DND-41 (cell line): ENCODE data around the gene PITX1.
"Not testable (repeated sequence)": the region's sequence is repeated elsewhere in the genome, so short reads cannot be mapped to it uniquely, and the experiment has no call there.

Experiments
- ATAC-seq: fragments of 200-7000 bp; cut with Tn5 transposase; 3 replicates; pipeline ENCODE4 v1.9.1; 2021; ENCODE audit warnings: low read depth; ENCODE audit not compliant: insufficient read depth
- DNase-seq: peaks from one replicate; pipeline ENCODE4 v3.0.0-alpha.2; 2020
- H2AFZ ChIP-seq: 2 replicates; pipeline ENCODE4 v1.6.0; 2012; ENCODE audit warnings: low read depth, low read length
- H3K27ac ChIP-seq: 2 replicates; pipeline ENCODE4 v1.5.1; 2012; ENCODE audit warnings: low read length, inconsistent platforms
- H3K27me3 ChIP-seq: fragments of 200-600 bp; sonication (generic); 2 replicates; pipeline ENCODE4 v1.6.0; 2012; ENCODE audit warnings: low read length, mild to moderate bottlenecking, inconsistent platforms; ENCODE audit not compliant: insufficient read depth, poor library complexity
- H3K36me3 ChIP-seq: 2 replicates; pipeline ENCODE4 v1.5.1; 2012; ENCODE audit warnings: low read length, inconsistent platforms; ENCODE audit not compliant: insufficient read depth
- H3K4me1 ChIP-seq: 2 replicates; pipeline ENCODE4 v1.5.1; 2012; ENCODE audit warnings: mild to moderate bottlenecking, low read length; ENCODE audit not compliant: insufficient read depth
- H3K4me2 ChIP-seq: 2 replicates; pipeline ENCODE4 v1.6.0; 2012; ENCODE audit warnings: mild to moderate bottlenecking, moderate library complexity, low read length, inconsistent platforms; ENCODE audit not compliant: insufficient read depth
- H3K4me3 ChIP-seq, 2 experiments: fragments of 200-600 bp in 1 of 2; shearing (Covaris generic) in 1 of 2; 2 replicates each; pipeline ENCODE4 v1.5.1; 2012 to 2016; ENCODE audit warnings: inconsistent platforms in 2 of 2, low read length in 2 of 2, mild to moderate bottlenecking in 2 of 2, low read depth in 1 of 2, moderate library complexity in 1 of 2
- H3K79me2 ChIP-seq: 2 replicates; pipeline ENCODE4 v1.6.0; 2012; ENCODE audit warnings: low read length, inconsistent platforms; ENCODE audit not compliant: insufficient read depth
- H3K9ac ChIP-seq: 2 replicates; pipeline ENCODE4 v1.6.0; 2012; ENCODE audit warnings: low read depth, mild to moderate bottlenecking, inconsistent platforms, low read length, moderate library complexity
- H3K9me3 ChIP-seq: 2 replicates; pipeline ENCODE4 v1.5.1; 2012; ENCODE audit warnings: low read length, moderate library complexity, mild to moderate bottlenecking, inconsistent platforms; ENCODE audit not compliant: insufficient read depth, severe bottlenecking
- H4K20me1 ChIP-seq: 2 replicates; pipeline ENCODE4 v1.6.0; 2012; ENCODE audit warnings: low read length; ENCODE audit not compliant: insufficient read depth
- CTCF ChIP-seq: IDR thresholded peaks from 2 replicates; pipeline ENCODE4 v1.5.1; 2012; ENCODE audit warnings: borderline replicate concordance, low read length, moderate library complexity, mild to moderate bottlenecking; ENCODE audit not compliant: poor library complexity, severe bottlenecking; ENCODE audit errors: extremely low read depth
- EZH2 ChIP-seq: IDR thresholded peaks from 3 replicates; pipeline ENCODE4 v1.6.1; 2012; ENCODE audit warnings: borderline replicate concordance, low read depth, mild to moderate bottlenecking, moderate library complexity, low read length, inconsistent platforms; ENCODE audit not compliant: severe bottlenecking

Gene PITX1

GRCh38 chr5:135007749-135008363 lies 26.2 kb downstream of the PITX1 start:
- Histone ChIP-seq H3K4me3 (no peak overlapping the region), H4K20me1 (no peaks in the 10 kb centered on the region), H3K27me3 (no peaks in the 10 kb centered on the region), H3K27ac (no peak overlapping the region), H2AFZ (no peak overlapping the region), H3K9ac (no peak overlapping the region), H3K4me2 (no peak overlapping the region), H3K9me3 (no peaks in the 10 kb centered on the region), H3K79me2 (no peaks in the 10 kb centered on the region), H3K36me3 (no peaks in the 10 kb centered on the region), H3K4me1 (no peaks in the 10 kb centered on the region)
- TF ChIP-seq EZH2 (no peak), CTCF (no peak)
- no peak for DNase-seq
- ATAC-seq, result no peak

- no peak overlapping the region for H3K4me3 ChIP-seq
- ATAC-seq (no peak), DNase-seq (no peak)
- H3K4me2 ChIP-seq, result no peak overlapping the region
- H3K9me3 ChIP-seq, result no peaks in the 10 kb centered on the region
- no peaks in the 10 kb centered on the region for H3K27me3 ChIP-seq
- TF ChIP-seq CTCF (no peak), EZH2 (no peak)
- no peak overlapping the region for H2AFZ ChIP-seq
- no peaks in the 10 kb centered on the region for H3K36me3 ChIP-seq
- no peaks in the 10 kb centered on the region for H3K79me2 ChIP-seq
- no peaks in the 10 kb centered on the region for H4K20me1 ChIP-seq
- no peak overlapping the region for H3K9ac ChIP-seq
- no peak overlapping the region for H3K27ac ChIP-seq
- no peaks in the 10 kb centered on the region for H3K4me1 ChIP-seq
These were observed 26.7 kb downstream of the PITX1 start for GRCh38 chr5:135007305-135007704.

GRCh38 chr5:135005076-135005475 lies 29.0 kb downstream of the PITX1 start:
- TF ChIP-seq CTCF (no peak), EZH2 (no peak)
- no peaks in the 10 kb centered on the region for H3K79me2 ChIP-seq
- no peak overlapping the region for H3K9ac ChIP-seq
- H3K4me3 ChIP-seq, result no peak overlapping the region
- no peak overlapping the region for H2AFZ ChIP-seq
- no peaks in the 10 kb centered on the region for H4K20me1 ChIP-seq
- no peaks in the 10 kb centered on the region for H3K4me1 ChIP-seq
- no peaks in the 10 kb centered on the region for H3K27me3 ChIP-seq
- no peaks in the 10 kb centered on the region for H3K36me3 ChIP-seq
- no peaks in the 10 kb centered on the region for H3K9me3 ChIP-seq
- H3K27ac ChIP-seq, result no peak overlapping the region
- DNase-seq (no peak), ATAC-seq (no peak)
- no peak overlapping the region for H3K4me2 ChIP-seq

GRCh38 chr5:135004376-135004775 lies 29.7 kb downstream of the PITX1 start:
- no peaks in the 10 kb centered on the region for H3K9me3 ChIP-seq
- no peak for DNase-seq
- no peak overlapping the region for H2AFZ ChIP-seq
- H3K4me3 ChIP-seq, result no peak overlapping the region
- no peak overlapping the region for H3K9ac ChIP-seq
- H3K27me3 ChIP-seq, result no peaks in the 10 kb centered on the region
- no peaks in the 10 kb centered on the region for H3K36me3 ChIP-seq
- no peaks in the 10 kb centered on the region for H4K20me1 ChIP-seq
- no peak for ATAC-seq
- no peaks in the 10 kb centered on the region for H3K79me2 ChIP-seq
- H3K27ac ChIP-seq, result no peak overlapping the region
- no peaks in the 10 kb centered on the region for H3K4me1 ChIP-seq
- H3K4me2 ChIP-seq, result no peak overlapping the region
- no peak for TF ChIP-seq EZH2

- H3K4me2 ChIP-seq, ATAC-seq, H3K4me3 ChIP-seq, H3K36me3 ChIP-seq, H3K27me3 ChIP-seq, H3K9me3 ChIP-seq, H2AFZ ChIP-seq, H4K20me1 ChIP-seq, H3K4me1 ChIP-seq, H3K27ac ChIP-seq, H3K9ac ChIP-seq, H3K79me2 ChIP-seq, DNase-seq: not testable (repeated sequence)
These were observed 36.0 kb downstream of the PITX1 start for GRCh38 chr5:134998068-134998467.
